Right renal cortex interstitium (tissue), 3 donors: ENCODE results near the gene TRIM36. TPM values are rescaled to one million over a fixed set of nuclear protein-coding genes. Genes with fewer than 3 reads are reported as not detected.

Source experiments
- DNase-seq, 3 donors: peaks; one replicate each; pipeline ENCODE4 v3.0.0-alpha.2; 2013; ENCODE audit warnings: low read depth in 3 of 3, low spot score in 2 of 3
- polyA plus RNA-seq, 3 donors: library from polyadenylated mRNA; unstranded; fragments of 120-200 nt; gene quantifications; one replicate each; pipeline ENCODE4 v1.2.1, GENCODE V29; 2013; ENCODE audit not compliant: insufficient read length in 3 of 3

The TRIM36 gene
- 1 to 10 TPM; 2.2 to 3.4 (median 3.2) TPM for polyA plus RNA-seq

GRCh38 chr5:115169487-115170133 is at the start of gene TRIM36:
Gene TRIM36, minus strand, starts transcription at chr5:115169908. Its CDS starts 274 bp downstream, at chr5:115169634.
- DNase-seq: peak in 2 of 3 donors; percentile 60 to 77

DNA sequence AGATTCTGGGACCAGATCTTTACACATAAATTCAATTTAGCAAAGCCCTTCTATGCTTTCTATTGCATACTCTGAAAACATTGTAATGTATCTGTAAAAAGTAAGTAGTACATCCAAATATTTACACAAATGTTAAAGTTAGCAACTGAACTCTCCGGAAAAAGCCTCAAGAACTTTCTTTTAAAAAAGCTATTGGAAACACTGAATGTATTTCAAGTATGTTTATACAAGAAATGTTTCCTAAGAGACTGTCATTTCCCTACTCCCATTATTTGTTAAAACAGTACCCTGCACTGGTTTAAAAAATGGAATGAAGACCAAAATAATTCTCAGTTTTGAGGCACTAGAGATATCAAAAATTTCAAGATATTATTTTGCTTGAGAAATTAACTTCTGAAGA is 44.8 kb upstream of the TRIM36 start:
- no peak for DNase-seq

- DNase-seq: peak in 2 of 3 donors; percentile 10 to 15
These were observed 39.6 kb upstream of the TRIM36 start for GRCh38 chr5:115209279-115209678.

- no peak for DNase-seq
These were observed 33.2 kb upstream of the TRIM36 start for GRCh38 chr5:115202952-115203351.

DNA sequence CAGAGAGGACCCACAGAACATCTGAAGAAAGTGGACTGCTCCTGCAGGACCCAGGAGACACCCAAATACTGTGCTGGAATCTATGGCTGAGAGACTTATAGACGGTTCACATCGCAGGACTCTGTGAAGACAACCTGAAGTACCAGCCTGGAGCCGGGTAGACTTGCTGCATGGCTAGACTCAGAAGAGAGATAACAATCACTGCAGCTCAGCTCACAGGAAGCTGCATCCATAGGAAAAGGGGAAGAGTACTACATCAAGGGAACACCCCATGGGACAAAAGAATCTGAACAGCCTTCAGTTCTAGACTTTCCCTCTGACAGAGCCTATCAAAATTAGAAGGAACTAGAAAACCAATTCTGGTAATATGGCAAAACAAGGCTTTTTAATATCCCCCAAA is 26.5 kb upstream of the TRIM36 start:
- no peak for DNase-seq

DNA sequence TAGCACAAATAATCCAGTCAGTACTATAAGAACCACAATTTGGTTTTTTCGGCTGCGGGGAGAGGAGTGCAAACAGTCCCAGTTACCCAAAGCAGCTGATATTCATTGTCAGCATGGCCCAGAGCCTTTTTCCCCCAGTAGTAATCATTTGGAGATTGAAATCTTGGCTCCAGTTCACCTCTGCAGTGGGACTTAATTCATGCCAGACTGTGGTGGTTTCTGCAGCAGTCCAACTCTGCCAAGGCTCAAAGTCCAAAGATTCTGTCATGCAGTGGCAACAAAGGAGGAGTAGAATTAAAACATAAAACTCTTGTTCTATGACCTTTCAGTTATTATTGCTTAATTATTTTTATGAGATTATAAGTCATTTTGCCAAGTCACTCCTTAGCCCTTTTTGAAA is 25.0 kb upstream of the TRIM36 start:
- DNase-seq: no peak

- no peak for DNase-seq
These were observed 23.6 kb upstream of the TRIM36 start for GRCh38 chr5:115193295-115193694.

- DNase-seq: no peak
These were observed 22.4 kb upstream of the TRIM36 start for GRCh38 chr5:115192098-115192497.

DNA sequence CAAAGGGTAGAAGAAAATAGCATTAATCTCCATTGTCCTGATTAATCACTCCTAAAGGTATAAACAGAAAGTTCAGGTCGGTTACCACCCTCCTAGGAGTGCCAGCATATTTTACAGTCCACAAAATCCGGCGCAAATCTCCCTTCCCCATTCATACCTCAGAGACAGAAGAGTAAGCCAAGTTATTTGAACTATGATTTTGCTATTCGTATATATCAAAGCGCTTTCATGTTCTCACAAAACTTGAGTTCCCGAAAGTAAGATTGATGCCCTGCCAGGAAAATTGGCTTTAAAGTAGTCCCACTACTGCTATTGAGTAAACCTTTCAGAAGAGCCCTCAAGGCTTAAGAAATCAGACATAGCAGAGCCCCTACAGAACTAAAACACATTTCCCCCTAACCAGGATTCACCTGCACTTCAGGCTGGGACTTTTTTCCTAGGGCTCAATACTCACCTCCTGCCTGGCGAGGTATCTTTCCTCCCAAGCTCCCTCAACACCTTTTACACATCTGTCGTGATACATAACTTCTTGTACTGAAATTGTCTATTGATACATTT is 21.8 kb upstream of the TRIM36 start:
- no peak for DNase-seq

DNA sequence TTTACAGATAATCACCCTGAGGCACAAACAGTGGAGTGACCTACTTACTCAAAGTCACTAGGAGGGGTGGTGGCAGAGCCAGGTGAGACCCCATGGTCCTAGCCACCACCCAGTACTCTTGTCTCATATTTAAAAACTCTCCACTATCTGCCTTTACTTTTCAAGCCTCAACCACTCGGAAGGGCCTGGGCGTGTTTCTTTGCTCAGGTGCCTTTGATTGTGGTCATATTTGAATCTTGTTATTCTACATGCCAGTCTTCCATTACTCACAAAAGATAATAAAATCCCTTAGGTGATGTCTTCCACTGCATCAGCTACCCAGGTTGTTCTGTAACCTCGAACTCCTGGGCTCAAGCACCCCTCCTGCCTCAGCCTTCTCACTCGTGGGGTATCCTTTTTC is 20.7 kb upstream of the TRIM36 start:
- no peak for DNase-seq

- DNase-seq: no peak
These were observed 20.2 kb upstream of the TRIM36 start for GRCh38 chr5:115189866-115190265.

DNA sequence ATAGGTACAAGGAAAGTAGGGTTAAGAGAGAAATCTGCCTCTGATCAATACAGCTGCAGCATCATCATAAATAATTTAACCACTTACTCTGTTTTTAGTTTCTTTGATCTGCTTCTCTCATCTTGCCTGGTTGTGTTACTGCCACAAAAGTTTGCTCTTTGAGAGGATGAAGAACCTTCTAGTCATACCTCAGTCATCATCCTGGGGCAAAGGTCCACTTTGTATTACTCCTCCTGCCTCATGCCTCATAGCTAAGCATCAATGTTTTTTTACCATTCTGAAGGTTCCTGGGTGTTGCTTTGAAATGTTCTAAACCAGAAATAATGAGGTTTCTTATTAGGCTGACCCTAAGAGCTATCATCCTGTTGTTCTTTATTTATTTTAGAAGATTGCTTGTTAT is 17.1 kb upstream of the TRIM36 start:
- DNase-seq: no peak

- no peak for DNase-seq
These were observed 15.1 kb upstream of the TRIM36 start for GRCh38 chr5:115184770-115185169.

GRCh38 chr5:115181757-115182156 is 12.0 kb upstream of the TRIM36 start:
- no peak for DNase-seq

DNA sequence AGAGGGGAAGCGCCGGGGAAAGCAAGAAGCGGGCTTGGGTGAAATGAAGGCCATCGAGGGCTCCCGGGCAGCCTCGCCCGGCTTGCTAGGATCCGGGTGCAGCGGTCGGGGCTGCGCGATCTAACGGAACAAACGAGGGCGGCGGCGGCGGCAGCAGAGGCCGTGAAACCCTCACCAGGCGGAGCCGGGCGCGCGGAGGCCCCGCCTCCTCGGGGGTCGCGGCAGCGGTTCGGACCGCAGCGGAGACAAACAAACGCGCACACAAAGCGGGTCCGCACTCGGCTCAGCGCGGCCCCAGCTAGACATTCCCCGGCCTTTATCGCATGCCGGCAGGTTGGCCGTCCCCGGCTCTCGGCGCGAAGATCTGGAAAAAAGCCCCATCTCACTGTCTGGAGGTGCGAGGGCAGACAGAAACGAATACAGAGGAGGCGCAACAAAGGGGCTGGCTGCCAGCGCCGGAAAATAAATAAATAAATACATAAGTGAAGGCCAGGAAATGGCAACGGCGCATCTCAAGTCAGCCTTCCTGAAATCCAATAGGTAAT is 10.5 kb upstream of the TRIM36 start:
- DNase-seq: peak in 2 of 3 donors; percentile 27 to 36

DNA sequence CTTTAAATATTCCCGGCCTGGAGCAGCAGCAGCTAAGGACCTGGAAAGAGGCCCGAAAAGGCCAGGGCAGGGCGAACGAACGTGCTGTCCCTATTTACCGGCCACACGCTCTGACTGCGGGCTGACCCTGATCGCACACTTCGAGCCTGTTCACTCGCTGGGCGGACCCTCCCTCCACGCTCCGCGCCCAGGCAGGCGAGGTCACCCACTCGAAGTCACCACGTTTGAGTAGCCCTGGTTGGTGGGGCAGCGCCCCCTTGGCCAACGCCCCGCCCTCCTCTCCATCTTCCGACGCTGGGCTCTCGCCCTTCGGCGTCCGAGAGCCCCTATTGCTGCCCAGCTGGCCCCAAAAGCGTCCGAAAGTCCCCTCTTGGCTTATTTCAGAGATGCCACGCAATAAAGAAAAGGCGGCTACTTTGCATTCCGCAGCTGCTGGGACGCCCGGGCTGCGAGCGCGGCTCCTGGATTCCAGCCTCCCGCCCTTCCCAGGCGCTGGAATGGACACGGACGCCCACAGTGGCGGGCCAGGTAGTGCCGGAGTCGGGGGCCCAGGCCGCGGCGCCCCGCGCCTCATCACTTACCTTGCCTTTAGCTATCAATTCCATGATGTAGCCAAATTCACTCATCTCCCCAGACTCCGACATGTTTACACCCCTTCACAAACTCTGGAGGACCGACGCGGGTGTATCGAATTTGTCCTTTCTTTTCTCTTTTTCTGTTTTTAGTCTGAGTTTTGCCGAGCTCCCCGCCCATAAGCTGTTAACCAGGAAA is 9.9 kb upstream of the TRIM36 start:
- peak in 2 of 3 donors; percentile 21 to 33 for DNase-seq

DNA sequence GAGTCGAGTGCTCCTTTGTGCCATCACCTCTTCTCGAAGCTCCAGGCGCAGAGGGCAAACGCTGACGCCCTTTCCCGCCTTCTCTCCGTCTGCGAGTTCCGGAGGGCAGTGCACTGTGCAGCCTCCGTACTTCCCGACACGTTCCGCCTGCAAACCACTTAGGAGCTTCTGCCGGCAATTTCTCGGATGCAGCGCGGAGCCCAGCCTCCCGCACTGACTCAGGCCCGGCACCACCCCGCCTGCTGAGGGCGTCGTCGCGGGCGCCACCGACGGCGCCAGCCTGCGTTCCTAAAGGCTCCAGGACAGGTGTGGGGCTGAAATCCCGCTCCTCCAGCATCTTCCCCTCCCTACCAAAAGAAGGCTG is 9.3 kb upstream of the TRIM36 start:
- peak in 1 of 3 donors; percentile 4 for DNase-seq

DNA sequence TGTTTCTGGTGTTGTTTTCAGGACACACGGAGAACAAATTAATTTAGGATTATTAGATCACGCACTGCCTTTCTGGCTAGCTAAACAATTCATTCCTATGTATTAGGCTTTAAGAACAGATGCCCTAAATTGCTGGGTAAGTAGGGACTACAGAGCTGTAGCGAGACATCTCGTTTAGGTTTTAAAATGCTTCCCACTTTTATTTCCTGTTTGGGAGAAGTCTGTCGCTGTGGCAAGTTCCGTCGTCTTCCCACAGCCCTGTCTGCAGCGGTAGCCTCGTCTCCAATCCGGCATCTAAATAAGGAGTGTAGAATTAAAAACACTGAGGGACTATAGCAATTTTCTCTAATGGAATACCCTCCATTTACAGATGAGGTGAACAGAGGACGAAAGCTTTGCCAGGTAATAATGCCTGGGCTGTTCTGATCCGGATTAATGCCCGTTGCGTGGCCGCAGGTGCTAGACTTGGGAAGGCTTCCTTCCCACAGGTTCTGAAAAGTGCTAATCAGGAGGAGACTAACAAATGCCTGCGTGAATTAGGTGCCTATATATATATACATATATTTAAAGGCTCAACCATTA is 1.3 kb upstream of the TRIM36 start:
- DNase-seq: peak in 1 of 3 donors; percentile 7

DNA sequence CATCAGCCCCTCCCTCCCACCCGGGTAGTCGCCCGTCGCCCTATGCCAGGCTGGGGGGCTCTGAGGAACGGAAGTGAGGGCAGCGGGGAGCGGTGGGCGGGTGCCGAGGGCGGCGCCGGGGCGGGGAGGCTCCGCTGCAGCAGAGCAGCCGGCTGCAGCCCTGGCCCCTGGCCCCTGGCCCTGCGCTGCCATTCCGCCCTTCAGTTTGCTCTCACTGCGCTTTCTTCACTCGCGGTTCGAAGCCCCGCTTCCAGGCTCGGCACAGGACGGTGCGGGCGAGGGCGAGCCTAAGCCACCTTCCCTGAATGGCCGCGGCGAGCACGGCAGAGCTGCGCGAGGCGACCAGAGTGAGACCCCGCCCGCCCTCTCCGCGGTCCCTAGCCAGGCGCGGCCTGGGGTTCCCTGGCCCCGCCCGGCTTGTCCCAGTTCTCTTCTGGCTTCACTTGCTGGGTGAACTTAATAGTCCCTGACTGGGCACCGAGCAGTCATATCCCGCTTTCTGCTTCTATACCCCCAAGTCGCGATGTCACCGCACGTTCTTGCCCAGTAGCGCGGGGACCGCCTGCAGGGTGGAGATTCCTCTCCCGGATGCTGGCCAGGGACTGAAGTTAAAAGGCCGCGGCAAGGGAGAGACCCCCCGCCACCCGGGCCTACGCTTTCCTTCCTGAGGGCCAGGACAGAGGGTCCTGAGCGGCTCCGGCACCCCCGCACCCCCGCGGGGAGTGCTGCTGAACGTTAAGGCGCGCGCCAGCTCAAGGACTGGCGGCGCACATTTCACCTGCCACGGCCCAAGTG is 623 bp upstream of the TRIM36 start:
- peak in 2 of 3 donors; percentile 9 to 13 for DNase-seq

DNA sequence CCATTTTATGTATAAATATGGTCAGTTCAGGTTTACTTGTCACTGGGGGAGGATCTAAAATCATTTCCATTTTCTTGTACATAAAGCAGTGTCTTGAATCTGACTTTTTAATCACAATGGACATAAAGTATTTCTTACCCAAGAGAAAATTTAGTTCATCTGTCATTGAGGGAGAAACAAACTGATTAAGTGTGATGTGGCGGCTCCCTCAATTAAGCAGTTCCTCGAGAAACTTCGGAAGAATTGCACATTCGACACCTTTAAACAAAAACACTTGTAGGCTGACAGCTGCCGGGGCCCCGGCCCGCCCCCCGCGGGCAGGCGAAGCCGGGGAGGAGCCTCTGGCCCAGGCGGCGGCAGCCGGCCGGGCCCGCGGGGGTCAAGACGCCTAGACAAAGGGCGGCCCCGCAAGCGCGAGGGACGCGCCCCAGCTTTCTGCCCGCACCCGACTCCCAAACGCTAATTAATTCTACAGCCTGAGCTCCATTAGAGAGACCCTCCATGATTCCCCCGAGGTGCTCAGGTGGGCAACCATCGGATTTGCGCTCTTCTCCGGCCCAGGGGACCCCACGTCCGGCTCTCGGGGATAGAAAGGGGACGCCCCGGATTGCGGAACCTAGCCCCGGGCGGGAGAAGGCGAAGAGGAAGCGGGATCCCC is 750 bp downstream of the TRIM36 start:
- peak in 1 of 3 donors; percentile 12 for DNase-seq
